HepG2 (cell line): Measurements from ENCODE around the gene PLA2G12A. TPM values are rescaled to one million over a fixed set of nuclear protein-coding genes. Genes with fewer than 3 reads are reported as not detected.

Experiments
- ATAC-seq: fragments of 200-7000 bp; cut with Tn5 transposase; 3 replicates; pipeline ENCODE4 v1.9.1; 2020; ENCODE audit warnings: mild to moderate bottlenecking, moderate library complexity
- BruUV-seq: library from RNA; stranded (reverse); fragments of 400-500 nt; replicated peaks from 2 replicates; lab custom pipeline; 2021; lab: Mats Ljungman, UMichigan
- CTCF ChIA-PET: fragments of 300-600 bp; formaldehyde crosslinking; extraction: SDS; loops from one replicate; lab custom pipeline; 2021; ENCODE audit warnings: low total read pairs, inconsistent platforms, low intra/inter-chr PET ratio; lab: Yijun Ruan, JAX
- POLR2A ChIA-PET: fragments of 350-600 bp; sonication (Branson Sonifier 250); formaldehyde crosslinking; loops from one replicate; lab custom pipeline; 2020; ENCODE audit warnings: antibody characterized with exemption, inconsistent platforms; lab: Yijun Ruan, JAX
- DNase-seq: peaks from one replicate; pipeline ENCODE4 v3.0.0-alpha.2; 2015; ENCODE audit warnings: low spot score
- FAIRE-seq: peaks from 3 replicates; lab custom pipeline; 2011; peaks lifted over from hg19 to GRCh38; lab: Jason Lieb, UNC
- H2AFZ ChIP-seq: one replicate; pipeline ENCODE4 v1.6.1; 2011; ENCODE audit warnings: low read length, inconsistent platforms
- H3K27ac ChIP-seq: fragments of 300-600 bp; 3 replicates; pipeline ENCODE4 v1.8.0; 2011; ENCODE audit warnings: mixed run types, mild to moderate bottlenecking, mixed read lengths, low read length, inconsistent platforms; ENCODE audit not compliant: insufficient read depth; ENCODE audit errors: extremely low read length
- H3K27me3 ChIP-seq, 2 experiments: fragments of 200-600 bp in 1 of 2; 2 replicates in 1 of 2; 3 replicates in 1 of 2; pipeline versions ENCODE4 v1.6.0 to v1.8.0; 2011; ENCODE audit warnings: low read length in 2 of 2, mild to moderate bottlenecking in 2 of 2, moderate library complexity in 2 of 2, inconsistent platforms in 1 of 2; ENCODE audit not compliant: insufficient read depth in 2 of 2, control insufficient read depth in 1 of 2
- H3K36me3 ChIP-seq, 2 experiments: fragments of 200-600 bp in 1 of 2; replicated peaks in 1 of 2; 2 replicates in 1 of 2; 3 replicates in 1 of 2; pipeline versions ENCODE4 v1.5.1 to v1.8.0; 2011; ENCODE audit warnings: low read length in 2 of 2, inconsistent platforms in 1 of 2; ENCODE audit not compliant: insufficient read depth in 2 of 2, control insufficient read depth in 1 of 2
- H3K4me1 ChIP-seq: 2 replicates; pipeline ENCODE4 v1.5.1; 2012; ENCODE audit warnings: low read length, inconsistent platforms; ENCODE audit not compliant: insufficient read depth
- H3K4me2 ChIP-seq: 2 replicates; pipeline ENCODE4 v1.6.0; 2011; ENCODE audit warnings: low read depth, low read length, inconsistent platforms
- H3K4me3 ChIP-seq, 3 experiments: fragments of 200-600 bp in 1 of 3; sonication (generic), shearing (Covaris generic) in 1 of 3; replicated peaks in 1 of 3; 2 replicates each; pipeline ENCODE4 v1.5.1; 2011 to 2016; ENCODE audit warnings: low read length in 3 of 3, inconsistent platforms in 2 of 3, low read depth in 2 of 3, mild to moderate bottlenecking in 2 of 3, control low read depth in 1 of 3, mixed read lengths in 1 of 3; ENCODE audit not compliant: insufficient read depth in 1 of 3
- H3K79me2 ChIP-seq: one replicate; pipeline ENCODE4 v1.6.1; 2011; ENCODE audit warnings: low read length, inconsistent platforms; ENCODE audit not compliant: insufficient read depth
- H3K9ac ChIP-seq: 2 replicates; pipeline ENCODE4 v1.6.0; 2011; ENCODE audit warnings: mild to moderate bottlenecking, low read depth, low read length, inconsistent platforms; ENCODE audit not compliant: insufficient read depth
- H3K9me3 ChIP-seq: 2 replicates; pipeline ENCODE4 v1.5.1; 2012; ENCODE audit warnings: mild to moderate bottlenecking, low read length
- H4K20me1 ChIP-seq: 2 replicates; pipeline ENCODE4 v1.6.0; 2011; ENCODE audit warnings: inconsistent platforms, mild to moderate bottlenecking, low read length, moderate library complexity; ENCODE audit not compliant: insufficient read depth
- MTA3 ChIP-seq: sonication (generic); formaldehyde crosslinking; IDR thresholded peaks from 2 replicates; pipeline ENCODE4 v1.4.0; 2020; ENCODE audit warnings: missing genetic modification reagents
- RBM22 ChIP-seq: fragments of 200-400 bp; formaldehyde crosslinking; optimal IDR thresholded peaks from 2 replicates; pipeline ENCODE3; 2017; ENCODE audit warnings: mild to moderate bottlenecking, low read length, moderate library complexity
- SKI ChIP-seq: fragments of 450-650 bp; IDR thresholded peaks from one replicate; pipeline ENCODE4 v1.6.1; 2018; ENCODE audit warnings: mild to moderate bottlenecking; ENCODE audit not compliant: partially characterized antibody
- TSC22D2 ChIP-seq: sonication (generic); formaldehyde crosslinking; IDR thresholded peaks from 2 replicates; pipeline ENCODE4 v1.5.1; 2020; ENCODE audit warnings: missing genetic modification reagents, mild to moderate bottlenecking, borderline replicate concordance
- U2AF2 ChIP-seq: fragments of 200-400 bp; formaldehyde crosslinking; IDR thresholded peaks from 2 replicates; pipeline ENCODE4 v1.6.1; 2017; ENCODE audit warnings: low read depth, mild to moderate bottlenecking, low read length
- ZFP36L2 ChIP-seq: sonication (generic); formaldehyde crosslinking; IDR thresholded peaks from 2 replicates; pipeline ENCODE4 v1.4.0; 2020; ENCODE audit warnings: missing genetic modification reagents
- ZNF746 ChIP-seq: sonication (generic); formaldehyde crosslinking; IDR thresholded peaks from 2 replicates; pipeline ENCODE4 v1.8.0; 2022; ENCODE audit warnings: mild to moderate bottlenecking, missing genetic modification reagents
- WGBS: methylation state at CpG from one replicate; pipeline ENCODE4 v1.1.6; 2017; ENCODE audit warnings: low lambda C conversion rate; 5-methylcytosine and 5-hydroxymethylcytosine counted together
- in situ Hi-C: cut with HindIII; loops from 2 replicates; pipeline ENCODE4 v1.10.0; 2017; ENCODE audit warnings: low pct_unique_long_range_greater_than_20kb; ENCODE audit not compliant: extremely low pct_ligation_motif_present
- intact Hi-C: fragments of 100-400 bp; cut with micrococcal nuclease; formaldehyde crosslinking; loops from one replicate; pipeline ENCODE4 v1.10.0; 2022; ENCODE audit not compliant: unreplicated experiment
- polyA plus RNA-seq, 8 experiments: library from polyadenylated mRNA; depleted of rRNA in 3 of 8; stranded (reverse) in 7 of 8; unstranded in 1 of 8; fragments of >200 nt; fragmentation: Illumina TruSeq in 4 of 8; extraction: Trizol in 4 of 8; gene quantifications; 2 replicates each; pipeline versions ENCODE4 v1.2.1 to v1.2.3, GENCODE V29; 2011 to 2016; ENCODE audit warnings: low read depth in 4 of 8, missing spikeins in 1 of 8, mixed read lengths in 1 of 8; ENCODE audit not compliant: insufficient read depth in 1 of 8
- total RNA-seq, 5 experiments: library from RNA; depleted of rRNA; stranded (reverse); fragments of >200 nt; fragmentation: Illumina TruSeq; extraction: Trizol; gene quantifications; 2 replicates each; pipeline ENCODE4 v1.2.3, GENCODE V29; 2016; ENCODE audit warnings: low read depth in 1 of 5
- TF ChIP-seq, protein P1 (sequence below): sonication (generic); formaldehyde crosslinking; IDR thresholded peaks from 2 replicates; pipeline ENCODE4 v1.5.1; 2020; ENCODE audit warnings: missing genetic modification reagents, mild to moderate bottlenecking, borderline replicate concordance
- TF ChIP-seq, protein P2 (sequence below): sonication (generic); formaldehyde crosslinking; IDR thresholded peaks from 2 replicates; pipeline ENCODE4 v1.8.0; 2022; ENCODE audit warnings: mild to moderate bottlenecking, missing genetic modification reagents, moderate library complexity
- TF ChIP-seq, protein P3 (sequence below): sonication (generic); formaldehyde crosslinking; IDR thresholded peaks from 2 replicates; pipeline ENCODE4 v1.8.0; 2022; ENCODE audit warnings: mild to moderate bottlenecking, missing genetic modification reagents; ENCODE audit not compliant: insufficient replicate concordance

PLA2G12A gene
- total and polyA plus RNA-seq, 2 of the 13 experiments (the other 11 are each of a cell fraction or from before 2014, with no cell fraction given) = 61.2 to 64.0 TPM

DNA sequence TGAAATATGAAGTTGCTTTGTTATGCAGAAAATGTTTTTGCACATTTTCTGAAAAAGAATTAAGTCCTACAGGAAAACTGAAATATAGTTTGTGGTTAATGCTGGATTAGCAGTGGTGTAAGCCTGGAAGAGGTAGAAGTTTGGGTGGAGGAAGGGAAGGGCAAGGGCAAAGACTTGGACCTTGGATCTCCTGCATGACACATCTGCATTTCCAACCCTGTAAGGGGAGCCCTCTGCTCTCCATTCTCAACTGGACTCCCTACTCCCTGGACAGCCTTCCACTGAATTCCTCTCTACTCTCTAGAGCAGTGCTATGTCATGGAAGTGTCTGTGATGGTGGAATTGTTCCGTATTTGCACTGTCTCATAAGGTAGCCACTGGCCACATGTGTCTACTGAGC, 31.2 kb downstream of the PLA2G12A start:
- Histone ChIP-seq H3K4me3 (no peak overlapping the region), H3K9me3 (no peaks in the 10 kb centered on the region), H3K36me3 (peaks cover 0 to 5% of the 10 kb centered on the region in 2 experiments; a peak in 2 of 5 replicates), H3K27me3 (no peaks in the 10 kb centered on the region), H2AFZ (no peak overlapping the region), H3K9ac (no peak overlapping the region), H3K27ac (no peak overlapping the region), H3K4me2 (no peak overlapping the region), H4K20me1 (no peaks in the 10 kb centered on the region), H3K4me1 (peaks cover 32% of the 10 kb centered on the region), H3K79me2 (peaks cover 6% of the 10 kb centered on the region)
- no peak for TF ChIP-seq U2AF2
- TF ChIP-seq, protein P1, sequence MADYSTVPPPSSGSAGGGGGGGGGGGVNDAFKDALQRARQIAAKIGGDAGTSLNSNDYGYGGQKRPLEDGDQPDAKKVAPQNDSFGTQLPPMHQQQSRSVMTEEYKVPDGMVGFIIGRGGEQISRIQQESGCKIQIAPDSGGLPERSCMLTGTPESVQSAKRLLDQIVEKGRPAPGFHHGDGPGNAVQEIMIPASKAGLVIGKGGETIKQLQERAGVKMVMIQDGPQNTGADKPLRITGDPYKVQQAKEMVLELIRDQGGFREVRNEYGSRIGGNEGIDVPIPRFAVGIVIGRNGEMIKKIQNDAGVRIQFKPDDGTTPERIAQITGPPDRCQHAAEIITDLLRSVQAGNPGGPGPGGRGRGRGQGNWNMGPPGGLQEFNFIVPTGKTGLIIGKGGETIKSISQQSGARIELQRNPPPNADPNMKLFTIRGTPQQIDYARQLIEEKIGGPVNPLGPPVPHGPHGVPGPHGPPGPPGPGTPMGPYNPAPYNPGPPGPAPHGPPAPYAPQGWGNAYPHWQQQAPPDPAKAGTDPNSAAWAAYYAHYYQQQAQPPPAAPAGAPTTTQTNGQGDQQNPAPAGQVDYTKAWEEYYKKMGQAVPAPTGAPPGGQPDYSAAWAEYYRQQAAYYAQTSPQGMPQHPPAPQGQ (CRISPR knock-in tag) = no peak
- TF ChIP-seq, protein P2, sequence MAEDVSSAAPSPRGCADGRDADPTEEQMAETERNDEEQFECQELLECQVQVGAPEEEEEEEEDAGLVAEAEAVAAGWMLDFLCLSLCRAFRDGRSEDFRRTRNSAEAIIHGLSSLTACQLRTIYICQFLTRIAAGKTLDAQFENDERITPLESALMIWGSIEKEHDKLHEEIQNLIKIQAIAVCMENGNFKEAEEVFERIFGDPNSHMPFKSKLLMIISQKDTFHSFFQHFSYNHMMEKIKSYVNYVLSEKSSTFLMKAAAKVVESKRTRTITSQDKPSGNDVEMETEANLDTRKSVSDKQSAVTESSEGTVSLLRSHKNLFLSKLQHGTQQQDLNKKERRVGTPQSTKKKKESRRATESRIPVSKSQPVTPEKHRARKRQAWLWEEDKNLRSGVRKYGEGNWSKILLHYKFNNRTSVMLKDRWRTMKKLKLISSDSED (CRISPR knock-in tag) = no peak
- no peak for TF ChIP-seq RBM22
- TF ChIP-seq, protein P3, sequence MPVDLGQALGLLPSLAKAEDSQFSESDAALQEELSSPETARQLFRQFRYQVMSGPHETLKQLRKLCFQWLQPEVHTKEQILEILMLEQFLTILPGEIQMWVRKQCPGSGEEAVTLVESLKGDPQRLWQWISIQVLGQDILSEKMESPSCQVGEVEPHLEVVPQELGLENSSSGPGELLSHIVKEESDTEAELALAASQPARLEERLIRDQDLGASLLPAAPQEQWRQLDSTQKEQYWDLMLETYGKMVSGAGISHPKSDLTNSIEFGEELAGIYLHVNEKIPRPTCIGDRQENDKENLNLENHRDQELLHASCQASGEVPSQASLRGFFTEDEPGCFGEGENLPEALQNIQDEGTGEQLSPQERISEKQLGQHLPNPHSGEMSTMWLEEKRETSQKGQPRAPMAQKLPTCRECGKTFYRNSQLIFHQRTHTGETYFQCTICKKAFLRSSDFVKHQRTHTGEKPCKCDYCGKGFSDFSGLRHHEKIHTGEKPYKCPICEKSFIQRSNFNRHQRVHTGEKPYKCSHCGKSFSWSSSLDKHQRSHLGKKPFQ = no peak
- no peak for TF ChIP-seq ZNF746 (CRISPR knock-in tag)
- TF ChIP-seq MTA3 (CRISPR knock-in tag) = no peak
- TF ChIP-seq TSC22D2 = no peak
- no peak for TF ChIP-seq ZFP36L2 (CRISPR knock-in tag)
- TF ChIP-seq SKI = no peak
- ATAC-seq (peak; percentile 40), DNase-seq (peak; percentile 13), FAIRE-seq (no peak)
- intact Hi-C loops = no loop called here
- BruUV-seq = no TSS peak
- 57% methylated on average over 1 of the region's 1 CpG for WGBS
- POLR2A ChIA-PET = no interaction called here
- CTCF ChIA-PET = no interaction called here
- in situ Hi-C loops = no loop called here
